Spinal cord (tissue), 10 donors: ENCODE results near the gene KRT80. TPM values are rescaled to one million over a fixed set of nuclear protein-coding genes. Genes with fewer than 3 reads are reported as not detected.

Experiments used
- DNase-seq, 6 donors: peaks; one replicate each; pipeline versions ENCODE4 v3.0.0 to v3.0.0-alpha.2; 2013 to 2015; ENCODE audit warnings: low spot score in 6 of 6, low read depth in 4 of 6
- H3K27ac ChIP-seq: one replicate; pipeline ENCODE4 v1.5.1; 2013; ENCODE audit warnings: low read depth, low read length, control low read depth
- H3K27me3 ChIP-seq: one replicate; pipeline ENCODE4 v1.6.1; 2013; ENCODE audit warnings: low read length; ENCODE audit not compliant: control insufficient read depth, insufficient read depth
- H3K36me3 ChIP-seq: one replicate; pipeline ENCODE4 v1.6.1; 2013; ENCODE audit warnings: low read length; ENCODE audit not compliant: control insufficient read depth, insufficient read depth
- H3K4me1 ChIP-seq: one replicate; pipeline ENCODE4 v1.6.1; 2013; ENCODE audit warnings: low read length; ENCODE audit not compliant: control insufficient read depth, insufficient read depth
- H3K4me3 ChIP-seq: one replicate; pipeline ENCODE4 v1.5.1; 2013; ENCODE audit warnings: low read depth, low read length, control low read depth
- H3K9me3 ChIP-seq: one replicate; pipeline ENCODE4 v1.6.1; 2013; ENCODE audit warnings: low read length; ENCODE audit not compliant: control insufficient read depth, insufficient read depth
- WGBS: methylation state at CpG from one replicate; pipeline ENCODE4 v1.1.5; 2013; ENCODE audit warnings: missing lambda C conversion rate; ENCODE audit not compliant: insufficient coverage; 5-methylcytosine and 5-hydroxymethylcytosine counted together
- polyA plus RNA-seq, 2 donors: library from polyadenylated mRNA; unstranded; fragments of 120-200 nt; gene quantifications; one replicate each; pipeline ENCODE4 v1.2.1, GENCODE V29; 2013; ENCODE audit not compliant: insufficient read length in 2 of 2
- total RNA-seq, 2 donors: library from RNA; depleted of rRNA in 1 of 2; stranded (reverse); fragments of 120-200 nt in 1 of 2; fragments of >200 nt in 1 of 2; gene quantifications; one replicate each; pipeline versions ENCODE4 v1.2.3 to v1.2.4, GENCODE V29; 2013 to 2014
- donor health status: healthy.

The KRT80 gene
- total and polyA plus RNA-seq, 4 donors: 0.12 TPM; not detected in 3

GRCh38 chr12:52200086-52200780 lies 8.4 kb upstream of the KRT80 start:
- Histone ChIP-seq H3K9me3 (no peaks in the 10 kb centered on the region), H3K27me3 (no peaks in the 10 kb centered on the region), H3K27ac (no peak overlapping the region), H3K4me3 (no peak overlapping the region), H3K4me1 (peaks cover 41% of the 10 kb centered on the region), H3K36me3 (no peaks in the 10 kb centered on the region)
- no peak for DNase-seq
- WGBS: 91% methylated on average over 13 of the region's 13 CpGs

- Histone ChIP-seq H3K27me3 (no peaks in the 10 kb centered on the region), H3K4me3 (no peak overlapping the region), H3K27ac (no peak overlapping the region), H3K4me1 (peaks cover 44% of the 10 kb centered on the region), H3K36me3 (no peaks in the 10 kb centered on the region), H3K9me3 (no peaks in the 10 kb centered on the region)
- WGBS: 75% methylated on average over 7 of the region's 8 CpGs
- DNase-seq: no peak
These were observed 7.6 kb upstream of the KRT80 start for GRCh38 chr12:52199294-52199919.

- no peak overlapping the region for H3K27ac ChIP-seq
- H3K9me3 ChIP-seq: no peaks in the 10 kb centered on the region
- no peak for DNase-seq
- H3K4me3 ChIP-seq: no peak overlapping the region
- WGBS: 45% methylated on average over 3 of the region's 5 CpGs
- H3K36me3 ChIP-seq: no peaks in the 10 kb centered on the region
- H3K27me3 ChIP-seq: no peaks in the 10 kb centered on the region
- H3K4me1 ChIP-seq: peaks cover 48% of the 10 kb centered on the region
These were observed 6.8 kb upstream of the KRT80 start for GRCh38 chr12:52198454-52199215.

GRCh38 chr12:52197371-52198231 lies 5.8 kb upstream of the KRT80 start:
- DNase-seq: no peak
- H3K27me3 ChIP-seq: no peaks in the 10 kb centered on the region

GRCh38 chr12:52195065-52195730 lies 3.4 kb upstream of the KRT80 start:
- H3K4me3 ChIP-seq: no peak overlapping the region
- peaks cover 59% of the 10 kb centered on the region for H3K4me1 ChIP-seq
- H3K27me3 ChIP-seq: no peaks in the 10 kb centered on the region
- 89% methylated on average over 4 of the region's 8 CpGs for WGBS
- H3K9me3 ChIP-seq: no peaks in the 10 kb centered on the region
- H3K27ac ChIP-seq: no peak overlapping the region
- H3K36me3 ChIP-seq: no peaks in the 10 kb centered on the region
- no peak for DNase-seq

More at GRCh38 chr12:52197371-52198231, 5.8 kb upstream of the KRT80 start:
- Histone ChIP-seq H3K36me3 (no peaks in the 10 kb centered on the region), H3K4me1 (peaks cover 47% of the 10 kb centered on the region), H3K4me3 (no peak overlapping the region), H3K27ac (no peak overlapping the region), H3K9me3 (no peaks in the 10 kb centered on the region)
- 55% methylated on average over 6 of the region's 11 CpGs for WGBS

- Histone ChIP-seq H3K27ac (no peak overlapping the region), H3K27me3 (no peaks in the 10 kb centered on the region), H3K4me3 (no peak overlapping the region), H3K4me1 (peaks cover 51% of the 10 kb centered on the region), H3K9me3 (no peaks in the 10 kb centered on the region), H3K36me3 (no peaks in the 10 kb centered on the region)
- WGBS: 48% methylated on average over 5 of the region's 6 CpGs
- DNase-seq: no peak
These were observed 2.2 kb upstream of the KRT80 start for GRCh38 chr12:52193991-52194390.

DNA sequence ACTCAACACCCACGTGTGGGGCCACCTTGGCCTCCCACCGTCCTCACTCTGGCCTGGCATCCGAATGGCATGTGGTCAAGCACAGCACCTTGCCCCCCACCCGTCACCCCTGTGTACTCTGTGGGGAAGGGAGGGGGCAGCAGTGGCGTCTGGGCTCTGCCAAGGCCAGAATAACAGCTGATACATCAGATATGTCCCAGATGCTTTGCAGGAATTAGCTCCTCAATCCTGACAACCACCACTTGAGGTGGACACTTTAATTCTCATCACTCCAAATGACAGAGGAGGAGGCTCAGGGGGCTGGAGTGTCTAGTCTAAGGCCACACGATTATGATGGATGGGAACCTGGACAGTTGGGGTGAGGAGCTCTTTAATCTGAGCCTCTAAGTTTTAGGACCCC lies 1.7 kb upstream of the KRT80 start:
- Histone ChIP-seq H3K9me3 (no peaks in the 10 kb centered on the region), H3K27ac (no peak overlapping the region)

DNA sequence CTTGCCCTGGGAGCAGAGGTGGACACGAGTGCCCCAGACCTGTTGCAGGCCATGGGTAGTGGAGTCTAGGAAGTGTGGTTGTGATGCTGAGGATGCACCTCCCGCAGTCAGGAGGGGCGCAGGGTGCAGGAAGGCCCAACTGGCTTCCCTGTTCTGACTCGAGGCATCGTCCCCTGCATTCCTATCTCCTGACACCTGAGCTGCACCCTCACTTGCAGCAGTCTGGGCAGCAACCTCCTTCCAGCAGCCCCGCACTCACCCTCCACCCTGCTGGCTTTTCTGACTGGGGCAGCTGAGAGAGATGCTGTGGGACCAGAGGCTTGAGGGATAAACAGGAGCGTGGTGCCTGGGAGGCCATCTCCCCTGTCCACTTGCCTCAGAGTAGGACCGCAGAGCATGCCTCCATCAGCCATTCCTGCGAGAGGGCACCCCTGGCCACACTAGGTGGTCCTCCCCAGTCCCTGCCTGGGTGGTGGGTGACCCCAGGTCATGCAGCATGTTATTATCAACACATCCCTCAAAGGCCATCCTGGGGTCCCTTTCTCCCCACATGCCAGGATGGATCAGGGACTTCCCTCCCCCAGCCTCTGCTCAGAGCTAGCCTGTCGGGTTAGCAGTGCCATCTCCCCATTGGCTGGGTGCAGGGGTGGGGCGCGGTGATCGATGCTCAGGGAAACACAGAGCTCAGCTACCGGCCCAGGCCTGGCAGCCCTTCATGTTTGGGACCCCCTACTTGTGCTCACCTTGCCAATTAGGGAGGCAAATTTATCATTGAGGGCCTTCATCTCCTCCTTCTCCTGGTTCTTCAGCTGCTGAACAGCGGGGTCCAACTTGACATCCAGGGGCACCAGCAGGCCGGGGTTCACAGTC lies 719 bp downstream of the KRT80 start:
- WGBS: 66% methylated on average over 16 of the region's 16 CpGs
- no peak for DNase-seq
- Histone ChIP-seq H3K9me3 (no peaks in the 10 kb centered on the region), H3K27ac (no peak overlapping the region), H3K4me1 (peaks cover 39% of the 10 kb centered on the region), H3K4me3 (no peak overlapping the region), H3K27me3 (no peaks in the 10 kb centered on the region), H3K36me3 (no peaks in the 10 kb centered on the region)

More for the DNA sequence above, 1.7 kb upstream of the KRT80 start:
- H3K27me3 ChIP-seq: no peaks in the 10 kb centered on the region
- no peak for DNase-seq
- H3K4me3 ChIP-seq: no peak overlapping the region
- WGBS: 80% methylated on average over 1 of the region's 6 CpGs
- H3K36me3 ChIP-seq: no peaks in the 10 kb centered on the region
- peaks cover 47% of the 10 kb centered on the region for H3K4me1 ChIP-seq
